Peyer's patch (tissue), 4 donors: ENCODE data around the gene CCDC12.

Experiments used
- POLR2A ChIP-seq, 2 donors: fragments of 450-650 bp; IDR thresholded peaks; one replicate each; pipeline ENCODE4 v1.5.1; 2017; ENCODE audit warnings: antibody characterized with exemption in 2 of 2, mild to moderate bottlenecking in 2 of 2, moderate library complexity in 2 of 2
- TF ChIP-seq, protein P1 (sequence below), 6 experiments: fragments of 450-650 bp in 4 of 6; fragments of 200-600 bp in 2 of 6; sonication (generic) in 1 of 6; IDR thresholded peaks; one replicate each; pipeline ENCODE4 v1.5.1; 2017 to 2019; ENCODE audit warnings: antibody characterized with exemption in 6 of 6, mild to moderate bottlenecking in 3 of 6, moderate library complexity in 1 of 6

DNA sequence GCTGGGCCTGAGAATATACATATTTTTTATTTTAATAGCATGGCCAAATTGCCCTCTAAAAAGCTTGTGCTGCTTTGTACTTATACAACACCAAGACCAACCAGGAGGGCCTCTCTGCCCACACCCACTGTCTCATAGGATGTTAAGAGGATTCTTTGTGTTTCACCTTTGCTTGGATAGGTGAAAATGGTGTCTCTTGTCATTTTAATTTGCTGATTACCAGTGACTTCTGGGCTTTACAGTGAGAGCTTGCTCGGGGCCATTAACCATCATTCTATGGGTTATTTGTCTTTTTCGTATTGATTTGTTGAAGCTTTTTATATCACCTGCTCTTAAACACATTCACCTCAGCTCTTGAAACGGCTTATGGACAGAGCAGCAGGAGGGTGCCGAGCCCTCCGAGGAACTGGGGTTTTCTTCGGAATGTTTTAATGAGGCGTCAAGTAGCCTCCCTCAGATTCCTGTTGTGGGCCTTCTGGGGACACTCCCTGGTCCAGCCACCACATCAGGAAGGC lies 88.5 kb downstream of the CCDC12 start:
- TF ChIP-seq, protein P1, sequence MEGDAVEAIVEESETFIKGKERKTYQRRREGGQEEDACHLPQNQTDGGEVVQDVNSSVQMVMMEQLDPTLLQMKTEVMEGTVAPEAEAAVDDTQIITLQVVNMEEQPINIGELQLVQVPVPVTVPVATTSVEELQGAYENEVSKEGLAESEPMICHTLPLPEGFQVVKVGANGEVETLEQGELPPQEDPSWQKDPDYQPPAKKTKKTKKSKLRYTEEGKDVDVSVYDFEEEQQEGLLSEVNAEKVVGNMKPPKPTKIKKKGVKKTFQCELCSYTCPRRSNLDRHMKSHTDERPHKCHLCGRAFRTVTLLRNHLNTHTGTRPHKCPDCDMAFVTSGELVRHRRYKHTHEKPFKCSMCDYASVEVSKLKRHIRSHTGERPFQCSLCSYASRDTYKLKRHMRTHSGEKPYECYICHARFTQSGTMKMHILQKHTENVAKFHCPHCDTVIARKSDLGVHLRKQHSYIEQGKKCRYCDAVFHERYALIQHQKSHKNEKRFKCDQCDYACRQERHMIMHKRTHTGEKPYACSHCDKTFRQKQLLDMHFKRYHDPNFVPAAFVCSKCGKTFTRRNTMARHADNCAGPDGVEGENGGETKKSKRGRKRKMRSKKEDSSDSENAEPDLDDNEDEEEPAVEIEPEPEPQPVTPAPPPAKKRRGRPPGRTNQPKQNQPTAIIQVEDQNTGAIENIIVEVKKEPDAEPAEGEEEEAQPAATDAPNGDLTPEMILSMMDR (IDR thresholded peaks at IDR 0.05): no peak
- TF ChIP-seq POLR2A (IDR thresholded peaks at IDR 0.05): no peak
